Thymus (tissue), 14 donors: ENCODE data around the gene CFI. TPM values are rescaled to one million over a fixed set of nuclear protein-coding genes. Genes with fewer than 3 reads are reported as not detected.
A peak's percentile ranks its signal among the peaks of the same experiment; 100 is the strongest.

ENCODE experiments used
- DNase-seq, 9 donors: peaks; one replicate each; pipeline ENCODE4 v3.0.0-alpha.2; 2013; ENCODE audit warnings: low spot score in 9 of 9, low read depth in 6 of 9, missing footprints in 1 of 9
- H3K27ac ChIP-seq, 2 donors: one replicate each; pipeline ENCODE4 v1.5.1; 2013; ENCODE audit warnings: control low read depth in 1 of 2, low read depth in 1 of 2, low read length in 1 of 2, mild to moderate bottlenecking in 1 of 2, moderate library complexity in 1 of 2
- H3K27me3 ChIP-seq, 2 donors: one replicate each; pipeline ENCODE4 v1.5.1; 2013; ENCODE audit warnings: low read length in 1 of 2; ENCODE audit not compliant: control insufficient read depth in 2 of 2, insufficient read depth in 1 of 2
- H3K36me3 ChIP-seq, 2 donors: one replicate each; pipeline ENCODE4 v1.5.1; 2013; ENCODE audit warnings: low read length in 1 of 2, mild to moderate bottlenecking in 1 of 2, moderate library complexity in 1 of 2; ENCODE audit not compliant: control insufficient read depth in 2 of 2, insufficient read depth in 2 of 2
- H3K4me1 ChIP-seq, 2 donors: one replicate each; pipeline ENCODE4 v1.5.1; 2013; ENCODE audit warnings: low read length in 2 of 2; ENCODE audit not compliant: control insufficient read depth in 2 of 2, insufficient read depth in 2 of 2
- H3K4me3 ChIP-seq, 2 donors: one replicate each; pipeline ENCODE4 v1.5.1; 2013; ENCODE audit warnings: low read length in 2 of 2, control low read depth in 1 of 2, mild to moderate bottlenecking in 1 of 2
- H3K9me3 ChIP-seq, 2 donors: one replicate each; pipeline ENCODE4 v1.5.1; 2013; ENCODE audit warnings: low read length in 1 of 2, mild to moderate bottlenecking in 1 of 2; ENCODE audit not compliant: control insufficient read depth in 2 of 2, insufficient read depth in 1 of 2
- WGBS: extraction: QIAGEN DNeasy Blood & Tissue Kit; methylation state at CpG from one replicate; pipeline ENCODE4 v1.1.7; 2013; 5-methylcytosine and 5-hydroxymethylcytosine counted together
- long read RNA-seq, 10 donors: transcript quantifications; one replicate each; lab custom pipeline, GENCODE V29; 2026
- polyA plus RNA-seq: library from polyadenylated mRNA; stranded (reverse); fragments of 200-250 nt; gene quantifications from one replicate; pipeline ENCODE4 v1.2.3, GENCODE V29; 2013
- total RNA-seq: library from RNA; stranded (reverse); fragments of 120-200 nt; gene quantifications from one replicate; pipeline ENCODE4 v1.2.4, GENCODE V29; 2013
- donor health status: healthy.

CFI gene
- total RNA-seq (3.0 TPM), polyA plus RNA-seq (8.4 TPM)
- long read RNA-seq, donor 1, result 0 reads
- long read RNA-seq, donor 2, result 0 reads
- long read RNA-seq, donor 3, partial matches to known transcripts, result 0 of 2 reads
- long read RNA-seq, donor 3, other reads (novel, unspliced or antisense), result 0 of 2 reads
- long read RNA-seq, donor 4, partial matches to known transcripts, result 0 of 1 reads
- long read RNA-seq, donor 4, other reads (novel, unspliced or antisense), result 0 of 1 reads
- long read RNA-seq, donor 5, partial matches to known transcripts, result 0 of 4 reads
- long read RNA-seq, donor 5, other reads (novel, unspliced or antisense), result 0 of 4 reads
- long read RNA-seq, donor 6, partial matches to known transcripts, result 0 of 1 reads
- long read RNA-seq, donor 6, other reads (novel, unspliced or antisense), result 0 of 1 reads
- long read RNA-seq, donor 7, result 0 reads
- long read RNA-seq, donor 8, result 0 reads
- long read RNA-seq, donor 9, result 0 reads
- long read RNA-seq, donor 10, partial matches to known transcripts, result 0 of 2 reads
- long read RNA-seq, donor 10, other reads (novel, unspliced or antisense), result 0 of 2 reads

DNA sequence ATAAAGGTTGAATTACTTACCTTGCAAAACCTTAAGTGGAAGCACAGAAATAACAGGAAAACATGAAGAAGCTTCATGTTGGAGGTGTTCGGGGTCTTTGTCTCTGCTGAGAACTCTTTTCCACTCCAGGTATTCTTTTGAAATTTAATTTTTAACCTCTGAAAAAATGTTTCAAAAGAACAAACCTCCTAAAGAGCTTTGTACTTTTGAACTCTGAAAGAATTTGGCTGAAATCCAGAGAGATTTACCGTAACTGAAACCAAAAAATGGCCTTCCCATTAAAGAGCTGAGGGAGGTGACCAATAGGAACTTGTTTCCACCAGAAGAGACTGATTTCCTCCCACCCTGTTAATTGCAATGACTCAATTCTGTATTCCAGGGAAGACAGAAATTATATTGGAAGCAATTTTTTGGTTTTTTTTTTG lies at the start of gene CFI:
Gene CFI, minus strand, starts transcription at position 105 of the 425 bp plus-strand sequence. Its CDS starts 28 bp downstream, at position 77.
- Histone ChIP-seq H3K9me3 (no peaks in the 10 kb centered on the region), H3K4me1 (no peaks in the 10 kb centered on the region), H3K4me3 (no peak within 1 kb of the TSS), H3K36me3 (no peaks in the 10 kb centered on the region), H3K27me3 (no peaks in the 10 kb centered on the region), H3K27ac (no peak within 1 kb of the TSS)
- WGBS, result 78% methylated on average over 2 of the region's 2 CpGs
- DNase-seq, result no peak

DNA sequence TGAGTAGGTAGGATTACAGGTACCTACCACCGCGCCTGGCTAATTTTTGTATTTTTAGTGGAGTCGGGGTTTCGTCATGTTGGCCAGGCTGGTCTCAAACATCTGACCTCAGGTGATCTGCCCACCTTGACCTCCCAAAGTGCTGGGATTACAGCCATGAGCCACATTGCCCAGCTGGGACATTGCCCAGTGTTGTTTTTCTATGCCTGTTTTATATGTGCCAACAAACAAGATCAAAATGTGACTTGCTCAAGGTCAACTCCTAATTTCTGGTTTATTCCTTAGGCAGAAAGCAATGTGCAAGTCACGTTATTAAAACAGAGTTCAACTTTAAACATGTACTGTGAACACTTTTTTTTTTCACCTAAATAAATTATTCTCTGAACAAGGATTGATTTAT lies 48.8 kb upstream of the CFI start:
- 85% methylated on average over 5 of the region's 5 CpGs for WGBS
- Histone ChIP-seq H3K27me3 (no peaks in the 10 kb centered on the region), H3K4me3 (no peak overlapping the region), H3K36me3 (no peaks in the 10 kb centered on the region), H3K4me1 (no peaks in the 10 kb centered on the region), H3K27ac (no peak overlapping the region), H3K9me3 (no peaks in the 10 kb centered on the region)
- no peak for DNase-seq

DNA sequence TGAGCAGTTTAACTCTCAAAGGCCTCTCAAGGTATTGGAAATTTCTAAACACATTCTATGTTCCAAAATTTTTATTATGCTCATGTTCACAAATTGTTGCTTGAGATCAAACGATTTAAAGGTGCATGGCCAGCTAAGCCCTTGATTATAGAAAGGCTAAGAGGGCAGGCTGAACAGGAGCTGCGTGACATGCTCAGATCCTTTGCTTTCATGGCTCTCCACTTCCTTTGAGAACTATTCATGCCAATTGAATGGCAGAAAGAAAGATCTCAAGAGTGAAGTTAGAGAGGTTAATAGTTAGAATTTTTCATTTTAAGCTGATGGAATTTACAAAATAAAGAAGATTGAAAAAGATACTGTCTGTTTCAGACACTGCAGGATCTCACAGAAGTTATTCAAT lies 46.7 kb upstream of the CFI start:
- 94% methylated on average over 2 of the region's 2 CpGs for WGBS
- Histone ChIP-seq H3K4me3 (no peak overlapping the region), H3K9me3 (no peaks in the 10 kb centered on the region), H3K27me3 (no peaks in the 10 kb centered on the region), H3K4me1 (no peaks in the 10 kb centered on the region), H3K27ac (no peak overlapping the region), H3K36me3 (no peaks in the 10 kb centered on the region)
- no peak for DNase-seq

DNA sequence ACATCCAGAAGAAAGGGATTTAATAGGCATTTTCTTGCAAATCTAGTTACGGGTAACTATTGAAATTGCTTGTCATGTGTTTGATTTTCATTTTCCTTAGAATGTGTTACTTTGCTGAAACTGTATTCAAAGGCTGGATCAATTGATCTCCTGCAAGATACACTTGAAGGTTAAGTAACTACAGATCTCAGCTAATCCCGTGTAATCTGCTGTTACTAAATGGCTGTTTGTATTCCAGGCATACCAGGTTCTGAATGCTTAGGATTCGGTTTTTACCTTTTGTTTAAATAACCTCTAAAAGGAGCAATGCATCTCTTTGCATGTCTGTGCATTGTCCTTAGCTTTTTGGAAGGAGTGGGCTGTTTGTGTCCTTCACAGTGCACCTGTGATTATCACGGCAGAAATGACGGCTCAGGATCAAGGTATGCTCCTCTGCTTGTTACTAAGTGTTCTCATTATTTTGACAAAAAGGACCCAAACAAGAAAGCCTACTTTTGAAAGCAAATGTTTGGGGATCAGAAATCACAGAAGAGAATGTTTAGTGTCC lies 46.2 kb upstream of the CFI start, which contains the start of gene LRIT3:
Gene LRIT3, plus strand, starts transcription at position 212 of the 547 bp plus-strand sequence. Its CDS starts 95 bp downstream, at position 307.
- 96% methylated on average over 5 of the region's 5 CpGs for WGBS
- Histone ChIP-seq H3K36me3 (no peaks in the 10 kb centered on the region), H3K9me3 (no peaks in the 10 kb centered on the region), H3K27ac (no peak within 1 kb of the TSS), H3K27me3 (no peaks in the 10 kb centered on the region), H3K4me3 (no peak within 1 kb of the TSS), H3K4me1 (no peaks in the 10 kb centered on the region)
- no peak for DNase-seq

DNA sequence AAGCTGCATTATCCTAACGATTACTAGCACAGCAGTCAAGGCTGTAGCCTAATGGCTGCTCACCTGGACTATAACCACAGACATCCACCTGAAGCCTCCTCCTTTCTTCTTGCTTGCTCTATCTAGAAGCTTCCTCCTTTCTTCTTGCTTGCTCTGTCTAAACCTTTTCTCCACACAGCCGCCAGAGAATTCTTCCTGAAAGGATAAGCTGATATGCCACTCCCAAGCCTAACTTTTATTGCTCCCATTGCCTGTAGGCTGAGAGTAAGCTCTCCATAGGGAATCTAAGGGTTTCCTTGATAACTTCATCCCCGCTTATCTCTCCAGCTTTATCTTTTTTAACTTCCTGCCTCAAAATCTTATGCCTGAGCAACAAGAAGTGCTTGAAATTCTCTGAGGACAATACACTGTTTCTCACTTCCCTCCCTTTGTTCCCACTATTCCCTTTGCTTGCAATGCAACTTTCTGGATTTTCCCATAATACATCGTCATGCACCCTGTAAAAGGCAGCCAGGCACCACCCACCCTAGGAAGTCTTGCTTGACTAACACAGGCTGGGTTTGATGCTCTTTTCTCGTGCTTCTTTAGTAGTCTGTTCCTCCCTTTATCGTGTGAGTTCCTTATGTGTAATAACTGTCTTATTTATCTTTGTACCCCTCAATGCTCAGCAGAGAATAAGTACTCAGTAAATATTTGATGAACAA lies 44.7 kb upstream of the CFI start:
- WGBS, result 76% methylated on average over 6 of the region's 6 CpGs

DNA sequence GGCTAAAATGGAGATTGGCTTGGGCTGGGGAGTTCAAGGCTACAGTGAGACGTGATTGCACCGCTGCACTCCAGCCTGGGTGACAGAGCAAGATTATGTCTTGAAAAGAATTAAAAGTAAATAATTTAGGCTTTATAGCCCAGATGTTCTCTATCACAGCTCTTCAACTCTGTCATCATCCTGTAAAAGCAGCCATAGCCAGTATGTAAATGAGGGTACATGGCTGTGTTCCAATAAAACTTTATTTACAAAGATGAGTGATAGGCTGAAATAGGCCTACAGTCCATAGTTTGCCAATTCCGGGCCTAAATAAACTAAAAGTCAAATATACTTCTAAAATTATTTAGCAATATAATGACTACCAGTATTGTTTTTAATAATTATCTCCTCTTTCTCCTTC lies 35.2 kb upstream of the CFI start:
- Histone ChIP-seq H3K4me1 (no peaks in the 10 kb centered on the region), H3K9me3 (no peaks in the 10 kb centered on the region), H3K4me3 (no peak overlapping the region), H3K27me3 (no peaks in the 10 kb centered on the region), H3K36me3 (no peaks in the 10 kb centered on the region), H3K27ac (no peak overlapping the region)
- WGBS, result 100% methylated on average over 3 of the region's 3 CpGs
- no peak for DNase-seq

More for the DNA sequence above, 44.7 kb upstream of the CFI start:
- no peak overlapping the region for H3K27ac ChIP-seq
- DNase-seq, result no peak
- no peaks in the 10 kb centered on the region for H3K36me3 ChIP-seq
- no peaks in the 10 kb centered on the region for H3K27me3 ChIP-seq
- H3K9me3 ChIP-seq, result no peaks in the 10 kb centered on the region
- H3K4me3 ChIP-seq, result no peak overlapping the region
- no peaks in the 10 kb centered on the region for H3K4me1 ChIP-seq

DNA sequence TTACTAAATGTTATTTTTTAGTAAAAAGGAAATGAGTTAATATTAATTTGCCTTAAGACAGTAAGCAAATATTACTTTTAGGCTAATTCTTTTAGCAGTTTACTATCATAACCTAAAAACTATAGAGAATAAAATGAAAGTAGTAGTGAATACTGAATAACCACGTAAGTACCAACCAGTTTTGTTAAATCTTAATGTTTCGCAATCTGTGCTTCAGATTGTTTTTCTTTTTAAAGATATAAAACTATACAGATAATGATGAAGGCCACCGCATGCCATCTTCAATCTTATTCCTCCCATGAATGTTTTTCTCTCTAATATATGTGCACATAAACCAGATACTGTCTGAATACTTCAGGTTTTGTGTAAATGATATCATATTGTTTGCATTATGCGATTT lies 32.0 kb upstream of the CFI start:
- Histone ChIP-seq H3K4me1 (no peaks in the 10 kb centered on the region), H3K27me3 (no peaks in the 10 kb centered on the region), H3K4me3 (no peak overlapping the region), H3K9me3 (no peaks in the 10 kb centered on the region), H3K36me3 (no peaks in the 10 kb centered on the region), H3K27ac (no peak overlapping the region)
- no peak for DNase-seq
- WGBS, result 99% methylated on average over 4 of the region's 4 CpGs

DNA sequence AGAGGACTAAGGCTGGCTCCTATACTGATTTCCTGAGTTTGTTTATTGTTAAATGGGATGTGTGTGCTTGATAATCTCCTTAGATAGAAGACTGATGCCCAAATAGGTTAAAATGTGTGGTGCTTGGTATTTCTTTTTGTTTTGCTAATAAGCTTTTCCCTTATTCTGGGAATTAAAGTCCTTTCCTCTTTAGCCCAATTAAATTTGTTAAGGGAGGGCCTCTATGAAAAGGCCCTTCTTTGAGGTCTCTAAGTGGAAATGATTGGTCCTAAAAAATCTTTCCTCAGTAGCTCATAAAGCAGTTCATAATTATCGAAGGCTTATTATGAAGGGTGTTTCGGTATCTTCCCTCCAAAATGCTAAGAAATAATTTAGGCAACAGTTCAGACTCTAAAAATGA lies 25.9 kb upstream of the CFI start, which contains the start of gene RRH:
Gene RRH, plus strand, starts transcription at position 301 of the 400 bp plus-strand sequence. Its CDS starts 56 bp downstream, at position 357.
- no peaks in the 10 kb centered on the region for H3K4me1 ChIP-seq
- WGBS, result 99% methylated on average over 2 of the region's 2 CpGs
- H3K27me3 ChIP-seq, result no peaks in the 10 kb centered on the region
- H3K36me3 ChIP-seq, result peaks cover 0 to 16% of the 10 kb centered on the region in 2 donors
- no peak within 1 kb of the TSS for H3K27ac ChIP-seq
- H3K4me3 ChIP-seq, result no peak within 1 kb of the TSS
- no peak for DNase-seq
- H3K9me3 ChIP-seq, result no peaks in the 10 kb centered on the region

DNA sequence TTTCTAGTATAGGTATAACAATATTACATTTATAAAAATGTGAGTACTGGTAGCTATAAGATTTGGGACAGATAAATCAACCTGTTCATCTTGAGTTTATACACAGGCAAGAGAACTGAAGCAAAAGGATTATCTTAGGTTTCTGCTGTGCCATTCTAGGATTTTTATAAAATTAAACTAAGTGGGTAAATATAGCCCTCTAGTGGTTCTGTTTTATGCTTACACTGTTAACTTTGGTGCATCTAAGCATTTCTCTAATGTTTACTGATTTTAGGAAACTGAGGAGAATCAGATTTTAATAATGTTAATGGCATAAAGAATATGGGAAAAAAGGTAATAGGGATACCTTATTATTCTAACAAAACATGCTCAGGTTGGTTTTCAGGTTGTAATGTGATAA lies 24.9 kb upstream of the CFI start:
- no peaks in the 10 kb centered on the region for H3K9me3 ChIP-seq
- H3K4me3 ChIP-seq, result no peak overlapping the region
- peaks cover 3 to 22% of the 10 kb centered on the region in 2 donors for H3K36me3 ChIP-seq
- no peaks in the 10 kb centered on the region for H3K27me3 ChIP-seq
- no peak overlapping the region for H3K27ac ChIP-seq
- DNase-seq, result peak in 2 of 9 donors; percentile 22 to 38
- no peaks in the 10 kb centered on the region for H3K4me1 ChIP-seq
